HEK293 (cell line): ENCODE measurements around the gene SLC38A7.

ENCODE experiments used
- MEIS1 ChIP-seq: sonication (generic); formaldehyde crosslinking; IDR thresholded peaks from 2 replicates; pipeline ENCODE4 v1.8.1; 2022; ENCODE audit warnings: missing genetic modification reagents, mild to moderate bottlenecking, borderline replicate concordance
- TSHZ1 ChIP-seq: fragments of 450-650 bp; formaldehyde crosslinking; IDR thresholded peaks from 2 replicates; pipeline ENCODE4 v1.5.1; 2016; ENCODE audit warnings: missing biosample characterization, missing genetic modification characterization, borderline replicate concordance
- ZBTB20 ChIP-seq: fragments of 450-650 bp; formaldehyde crosslinking; IDR thresholded peaks from 2 replicates; pipeline ENCODE4 v1.5.1; 2016; ENCODE audit warnings: missing biosample characterization, missing genetic modification characterization
- ZEB2 ChIP-seq: fragments of 450-650 bp; formaldehyde crosslinking; IDR thresholded peaks from 2 replicates; pipeline ENCODE4 v1.5.1; 2016; ENCODE audit warnings: missing biosample characterization, missing genetic modification characterization
- ZNF248 ChIP-seq: fragments of 450-650 bp; formaldehyde crosslinking; IDR thresholded peaks from 2 replicates; pipeline ENCODE4 v1.5.1; 2017; ENCODE audit warnings: missing biosample characterization, missing genetic modification characterization
- ZNF529 ChIP-seq: fragments of 450-650 bp; formaldehyde crosslinking; IDR thresholded peaks from 2 replicates; pipeline ENCODE4 v1.5.1; 2017; ENCODE audit warnings: missing genetic modification characterization, missing biosample characterization; ENCODE audit not compliant: insufficient replicate concordance
- ZNF670 ChIP-seq: fragments of 450-650 bp; formaldehyde crosslinking; IDR thresholded peaks from 2 replicates; pipeline ENCODE4 v1.5.1; 2016; ENCODE audit warnings: missing biosample characterization, missing genetic modification characterization, low read depth
- ZNF785 ChIP-seq: fragments of 450-650 bp; formaldehyde crosslinking; IDR thresholded peaks from 2 replicates; pipeline ENCODE4 v1.5.1; 2016; ENCODE audit warnings: missing biosample characterization, missing genetic modification characterization
- ZNF830 ChIP-seq: fragments of 450-650 bp; IDR thresholded peaks from 2 replicates; pipeline ENCODE4 v1.5.0; 2018; ENCODE audit warnings: missing biosample characterization, missing genetic modification characterization, low read depth, mild to moderate bottlenecking, moderate library complexity
- ZSCAN30 ChIP-seq: fragments of 450-650 bp; IDR thresholded peaks from 2 replicates; pipeline ENCODE4 v1.5.1; 2018; ENCODE audit warnings: missing biosample characterization, mild to moderate bottlenecking, missing genetic modification characterization, moderate library complexity
- TF ChIP-seq, protein P1 (sequence below): fragments of 450-650 bp; formaldehyde crosslinking; IDR thresholded peaks from 2 replicates; pipeline ENCODE4 v1.5.1; 2016; ENCODE audit warnings: missing biosample characterization, missing genetic modification characterization
- TF ChIP-seq, protein P2 (sequence below): fragments of 450-650 bp; formaldehyde crosslinking; IDR thresholded peaks from 2 replicates; pipeline ENCODE4 v1.5.1; 2016; ENCODE audit warnings: missing biosample characterization, missing genetic modification characterization
- TF ChIP-seq, protein P3 (sequence below): IDR thresholded peaks from 2 replicates; pipeline ENCODE4 v1.6.1; 2011; ENCODE audit warnings: mild to moderate bottlenecking, low read depth, low read length, borderline replicate concordance

DNA sequence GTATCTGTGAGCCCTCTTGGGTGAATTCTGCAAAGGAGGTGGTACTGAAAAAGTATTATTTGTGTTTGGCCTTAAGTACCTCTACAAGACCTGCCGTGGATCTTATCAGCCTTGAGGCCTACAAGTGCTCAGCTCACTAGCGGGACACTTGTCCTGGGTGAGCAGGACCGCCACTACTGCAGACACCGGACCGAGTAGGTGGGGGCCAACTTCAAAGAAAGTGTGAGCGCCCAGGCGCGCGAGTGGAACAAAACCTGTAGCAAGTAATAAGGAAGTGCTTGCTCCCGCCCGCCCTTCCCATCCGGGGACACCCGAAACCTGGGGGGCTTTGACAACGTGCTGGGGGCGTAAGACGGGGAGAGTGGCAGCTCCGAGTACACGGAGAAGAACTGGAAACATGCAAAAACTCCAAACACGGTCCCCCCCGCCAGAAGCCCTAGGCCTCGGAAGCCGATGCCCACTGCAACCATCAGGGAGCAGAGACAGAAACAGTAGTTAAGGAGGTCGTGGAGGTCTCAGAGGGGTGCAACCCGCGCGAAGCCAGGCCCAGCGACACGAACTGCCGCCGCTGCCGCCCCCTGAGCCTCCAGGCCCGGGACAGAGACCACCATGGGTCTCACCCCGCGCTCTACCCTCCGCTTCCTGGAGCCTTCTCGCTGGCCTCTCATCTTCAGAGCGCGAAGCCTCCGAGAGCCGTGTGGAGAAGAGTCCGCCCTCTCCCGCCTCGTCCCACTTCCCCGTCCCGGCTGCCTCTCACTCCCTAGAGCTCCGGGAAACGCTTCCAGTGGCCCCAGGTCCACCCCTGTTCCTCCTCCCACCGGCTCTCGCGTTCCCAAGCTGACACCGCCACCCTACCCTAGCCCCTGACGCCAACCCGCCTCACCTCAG lies 55.5 kb downstream of the SLC38A7 start:
- no peak for TF ChIP-seq ZNF248 (tag by site-specific recombination)
- TF ChIP-seq ZNF529 = no peak
- TF ChIP-seq, protein P1, sequence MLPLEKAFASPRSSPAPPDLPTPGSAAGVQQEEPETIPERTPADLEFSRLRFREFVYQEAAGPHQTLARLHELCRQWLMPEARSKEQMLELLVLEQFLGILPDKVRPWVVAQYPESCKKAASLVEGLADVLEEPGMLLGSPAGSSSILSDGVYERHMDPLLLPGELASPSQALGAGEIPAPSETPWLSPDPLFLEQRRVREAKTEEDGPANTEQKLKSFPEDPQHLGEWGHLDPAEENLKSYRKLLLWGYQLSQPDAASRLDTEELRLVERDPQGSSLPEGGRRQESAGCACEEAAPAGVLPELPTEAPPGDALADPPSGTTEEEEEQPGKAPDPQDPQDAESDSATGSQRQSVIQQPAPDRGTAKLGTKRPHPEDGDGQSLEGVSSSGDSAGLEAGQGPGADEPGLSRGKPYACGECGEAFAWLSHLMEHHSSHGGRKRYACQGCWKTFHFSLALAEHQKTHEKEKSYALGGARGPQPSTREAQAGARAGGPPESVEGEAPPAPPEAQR (tag by site-specific recombination) = no peak
- no peak; the same call in 1 of the 2 replicates for TF ChIP-seq ZSCAN30
- TF ChIP-seq, protein P2, sequence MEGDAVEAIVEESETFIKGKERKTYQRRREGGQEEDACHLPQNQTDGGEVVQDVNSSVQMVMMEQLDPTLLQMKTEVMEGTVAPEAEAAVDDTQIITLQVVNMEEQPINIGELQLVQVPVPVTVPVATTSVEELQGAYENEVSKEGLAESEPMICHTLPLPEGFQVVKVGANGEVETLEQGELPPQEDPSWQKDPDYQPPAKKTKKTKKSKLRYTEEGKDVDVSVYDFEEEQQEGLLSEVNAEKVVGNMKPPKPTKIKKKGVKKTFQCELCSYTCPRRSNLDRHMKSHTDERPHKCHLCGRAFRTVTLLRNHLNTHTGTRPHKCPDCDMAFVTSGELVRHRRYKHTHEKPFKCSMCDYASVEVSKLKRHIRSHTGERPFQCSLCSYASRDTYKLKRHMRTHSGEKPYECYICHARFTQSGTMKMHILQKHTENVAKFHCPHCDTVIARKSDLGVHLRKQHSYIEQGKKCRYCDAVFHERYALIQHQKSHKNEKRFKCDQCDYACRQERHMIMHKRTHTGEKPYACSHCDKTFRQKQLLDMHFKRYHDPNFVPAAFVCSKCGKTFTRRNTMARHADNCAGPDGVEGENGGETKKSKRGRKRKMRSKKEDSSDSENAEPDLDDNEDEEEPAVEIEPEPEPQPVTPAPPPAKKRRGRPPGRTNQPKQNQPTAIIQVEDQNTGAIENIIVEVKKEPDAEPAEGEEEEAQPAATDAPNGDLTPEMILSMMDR (tag by site-specific recombination) = 0 out of 2 replicates have a peak, but pooled peaks have one; percentile 8
- no peak for TF ChIP-seq TSHZ1
- no peak for TF ChIP-seq ZNF785 (tag by site-specific recombination)
- TF ChIP-seq, protein P3, sequence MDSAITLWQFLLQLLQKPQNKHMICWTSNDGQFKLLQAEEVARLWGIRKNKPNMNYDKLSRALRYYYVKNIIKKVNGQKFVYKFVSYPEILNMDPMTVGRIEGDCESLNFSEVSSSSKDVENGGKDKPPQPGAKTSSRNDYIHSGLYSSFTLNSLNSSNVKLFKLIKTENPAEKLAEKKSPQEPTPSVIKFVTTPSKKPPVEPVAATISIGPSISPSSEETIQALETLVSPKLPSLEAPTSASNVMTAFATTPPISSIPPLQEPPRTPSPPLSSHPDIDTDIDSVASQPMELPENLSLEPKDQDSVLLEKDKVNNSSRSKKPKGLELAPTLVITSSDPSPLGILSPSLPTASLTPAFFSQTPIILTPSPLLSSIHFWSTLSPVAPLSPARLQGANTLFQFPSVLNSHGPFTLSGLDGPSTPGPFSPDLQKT = no peak
- no peak for TF ChIP-seq ZNF670
- TF ChIP-seq MEIS1 (CRISPR knock-in tag) = no peak
- TF ChIP-seq ZNF830 (tag by site-specific recombination) = no peak
- no peak for TF ChIP-seq ZEB2 (tag by site-specific recombination)
- no peak for TF ChIP-seq ZBTB20 (tag by site-specific recombination)
